NCI-H2196 treated with DMSO at 0.1 percent for 48 hours (cell line): ENCODE measurements around the gene CRYBA2.

Experiments used
- DNase-seq: peaks from one replicate; lab custom pipeline; 2025; ENCODE audit not compliant: unreplicated experiment; lab: John Stamatoyannopoulos, UW

Gene CRYBA2

GRCh38 chr2:218958276-218958675 is 34.9 kb downstream of the CRYBA2 start:
- no peak for DNase-seq

- DNase-seq, result no peak
These were observed 35.6 kb downstream of the CRYBA2 start for GRCh38 chr2:218957671-218958070.

- no peak for DNase-seq
These were observed 37.2 kb downstream of the CRYBA2 start for GRCh38 chr2:218956039-218956438.

- no peak for DNase-seq
These were observed 38.5 kb downstream of the CRYBA2 start for GRCh38 chr2:218954541-218955300.

GRCh38 chr2:218953366-218953954 is 39.8 kb downstream of the CRYBA2 start:
- DNase-seq, result no peak

- no peak for DNase-seq
These were observed 41.1 kb downstream of the CRYBA2 start for GRCh38 chr2:218952160-218952559.

- no peak for DNase-seq
These were observed 46.6 kb downstream of the CRYBA2 start for GRCh38 chr2:218946621-218947020.

- DNase-seq, result no peak
These were observed 48.3 kb downstream of the CRYBA2 start for GRCh38 chr2:218944759-218945404.
